Measurements from ENCODE around the gene CACNB2. TPM values are rescaled to one million over a fixed set of nuclear protein-coding genes. Genes with fewer than 3 reads are reported as not detected.

The CACNB2 gene
- polyA plus RNA-seq, 1 of the 3 experiments (the other 2 are of a cell fraction), result 0.74 TPM

GRCh38 chr10:18483516-18484186, 343.4 kb downstream of the CACNB2 start:
- Histone ChIP-seq H2AFZ (ENCODE audit: low read depth) (no peak overlapping the region), H3K9me2 (no peaks in the 10 kb centered on the region), H4K20me1 (ENCODE audit: insufficient read depth) (no peaks in the 10 kb centered on the region), H3K79me2 (ENCODE audit: insufficient read depth) (no peaks in the 10 kb centered on the region), H3K27ac (ENCODE audit: low read depth in 2 of 2, low read length in 1 of 2) (no peak overlapping the region), H3K36me3 (replicated peaks in 1 of 2; ENCODE audit: control insufficient read depth in 1 of 2, insufficient read depth in 2 of 2, low read length in 1 of 2) (no peaks in the 10 kb centered on the region), H3F3A (replicated peaks; ENCODE audit: insufficient read depth) (no peaks in the 10 kb centered on the region), H3K4me2 (no peak overlapping the region), H3K4me1 (ENCODE audit: control insufficient read depth in 1 of 2, insufficient read depth in 2 of 2, low read depth in 1 of 2, low read length in 1 of 2) (peaks cover 0 to 3% of the 10 kb centered on the region in 2 experiments; a peak in 1 of 4 replicates), H3K9ac (no peak overlapping the region), H3K9me3 (no peaks in the 10 kb centered on the region), H3K27me3 (ENCODE audit: insufficient read depth) (no peaks in the 10 kb centered on the region), H3K4me3 (ENCODE audit: low read depth in 2 of 2, low read length in 1 of 2) (no peak overlapping the region)
- ChIA-PET CTCF (no interaction called here), POLR2A (interaction anchor here (0.7 kb wide), 1 partner anchor 10 kb away, joined by 3 read pairs; no protein-coding TSS in a partner anchor)
- no peak for TF ChIP-seq MEF2A (IDR thresholded peaks at IDR 0.05; ENCODE audit: borderline replicate concordance, low read depth)
- no peak for TF ChIP-seq MXI1 (IDR thresholded peaks at IDR 0.05; ENCODE audit: low read depth, low read length)
- no peak for TF ChIP-seq FOSL2 (IDR thresholded peaks at IDR 0.05; ENCODE audit: borderline replicate concordance, low read depth)
- TF ChIP-seq NRF1 (IDR thresholded peaks at IDR 0.05; ENCODE audit: low read depth, low read length), result no peak
- no peak for TF ChIP-seq FOXM1 (IDR thresholded peaks at IDR 0.05; ENCODE audit: low read depth)
- WGBS (ENCODE audit: low lambda C conversion rate), result 76% methylated on average over 11 of the region's 11 CpGs
- no peak for DNase-seq

- no peaks in the 10 kb centered on the region for H3K36me3 ChIP-seq (replicated peaks in 1 of 2; ENCODE audit: control insufficient read depth in 1 of 2, insufficient read depth in 2 of 2, low read length in 1 of 2)
- H3K27ac ChIP-seq (ENCODE audit: low read depth in 2 of 2, low read length in 1 of 2), result no peak overlapping the region; a peak in 1 of 4 replicates
- CTCF ChIA-PET, result no interaction called here
Observed at GRCh38 chr10:18486438-18486837, 346.2 kb downstream of the CACNB2 start.

More at GRCh38 chr10:18486438-18486837, 346.2 kb downstream of the CACNB2 start:
- Histone ChIP-seq H3K9me3 (no peaks in the 10 kb centered on the region), H3K9ac (no peak overlapping the region), H4K20me1 (ENCODE audit: insufficient read depth) (no peaks in the 10 kb centered on the region), H3K79me2 (ENCODE audit: insufficient read depth) (no peaks in the 10 kb centered on the region), H3K4me2 (no peak overlapping the region), H2AFZ (ENCODE audit: low read depth) (no peak overlapping the region), H3K4me1 (ENCODE audit: control insufficient read depth in 1 of 2, insufficient read depth in 2 of 2, low read depth in 1 of 2, low read length in 1 of 2) (peaks cover 0 to 3% of the 10 kb centered on the region in 2 experiments; a peak in 1 of 4 replicates), H3K9me2 (no peaks in the 10 kb centered on the region), H3K27me3 (ENCODE audit: insufficient read depth) (no peaks in the 10 kb centered on the region), H3K4me3 (ENCODE audit: low read depth in 2 of 2, low read length in 1 of 2) (no peak overlapping the region), H3F3A (replicated peaks; ENCODE audit: insufficient read depth) (no peaks in the 10 kb centered on the region)
- POLR2A ChIA-PET, result no interaction called here
- WGBS (ENCODE audit: low lambda C conversion rate), result 82% methylated on average over 3 of the region's 3 CpGs
- no peak for TF ChIP-seq USF2 (IDR thresholded peaks at IDR 0.05; ENCODE audit: borderline replicate concordance, low read depth, low read length)
- no peak for TF ChIP-seq RFX5 (IDR thresholded peaks at IDR 0.05; ENCODE audit: low read length)
- no peak for TF ChIP-seq MXI1 (IDR thresholded peaks at IDR 0.05; ENCODE audit: low read depth, low read length)
- TF ChIP-seq TAF1 (IDR thresholded peaks at IDR 0.05; ENCODE audit: borderline replicate concordance, low read depth, low read length), result no peak
- TF ChIP-seq FOXJ3 (CRISPR knock-in tag; IDR thresholded peaks at IDR 0.05), result no peak
- TF ChIP-seq ZBTB33 (IDR thresholded peaks at IDR 0.05; ENCODE audit: borderline replicate concordance, low read depth), result no peak
- no peak for TF ChIP-seq NFIC (IDR thresholded peaks at IDR 0.05; ENCODE audit: borderline replicate concordance)
- no peak for TF ChIP-seq CHD2 (IDR thresholded peaks at IDR 0.05; ENCODE audit: low read length, partially characterized antibody)
- DNase-seq, result no peak
